Panc1 (cell line): ENCODE measurements around the gene CNST.

Source experiments
- CTCF ChIP-seq: fragments of 450-650 bp; IDR thresholded peaks from 2 replicates; pipeline ENCODE4 v1.5.1; 2017; ENCODE audit warnings: mild to moderate bottlenecking
- POLR2AphosphoS5 ChIP-seq: IDR thresholded peaks from 2 replicates; pipeline ENCODE4 v1.6.1; 2012; ENCODE audit warnings: mild to moderate bottlenecking, low read depth, low read length, moderate library complexity

- TF ChIP-seq POLR2AphosphoS5 (no peak), CTCF (no peak)
Observed at GRCh38 chr1:246591504-246591903, 25.2 kb downstream of the CNST start.
